ENCODE results near the gene EEFSEC.

GRCh38 chr3:128418900-128419299, 265.6 kb downstream of the EEFSEC start:
- TF ChIP-seq TAF1 (IDR thresholded peaks at IDR 0.05; ENCODE audit: borderline replicate concordance, low read depth, low read length) (no peak), POLR2A (IDR thresholded peaks at IDR 0.05; ENCODE audit: low read depth, low read length) (no peak)

All from GM12892 (cell line).